ENCODE data around the gene CDK5. TPM values are rescaled to one million over a fixed set of nuclear protein-coding genes. Genes with fewer than 3 reads are reported as not detected.

CDK5 gene
- total RNA-seq, 1 donor from 2014 or later = 47.9 TPM

DNA sequence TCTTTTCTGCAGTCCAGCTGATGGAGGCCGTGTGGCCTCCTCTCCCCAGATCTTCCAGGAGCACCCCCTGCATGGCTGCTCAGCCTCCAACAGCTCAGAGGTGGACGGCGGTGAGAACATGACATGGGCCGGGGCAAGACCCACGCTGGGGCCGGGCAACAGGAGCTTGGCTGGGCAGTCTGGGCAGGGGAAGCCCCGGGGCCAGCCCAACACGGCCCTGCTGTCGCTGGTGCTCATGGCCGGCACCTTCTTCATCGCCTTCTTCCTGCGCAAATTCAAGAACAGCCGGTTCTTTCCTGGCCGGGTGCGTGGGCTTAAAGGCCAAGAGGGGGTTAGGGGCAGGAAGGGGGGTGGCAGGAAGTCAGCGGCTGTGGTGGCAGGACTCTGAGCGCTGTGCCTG is 16.3 kb upstream of the CDK5 start:
- H3K36me3 ChIP-seq (ENCODE audit: insufficient read depth, low read length) = peaks cover 26% of the 10 kb centered on the region
- H3K27ac ChIP-seq (ENCODE audit: low read depth, low read length) = no peak overlapping the region
- H3K9me3 ChIP-seq (ENCODE audit: insufficient read depth, low read depth, low read length) = no peaks in the 10 kb centered on the region
- no peak overlapping the region for H3K4me2 ChIP-seq (ENCODE audit: low read length)
- peaks cover 5% of the 10 kb centered on the region for H3K4me1 ChIP-seq (ENCODE audit: insufficient read depth, low read length)
- H3K4me3 ChIP-seq (ENCODE audit: insufficient read depth, low read depth, low read length) = no peak overlapping the region
- H3K27me3 ChIP-seq (ENCODE audit: insufficient read depth, low read length) = no peaks in the 10 kb centered on the region
- no peak overlapping the region for H2AFZ ChIP-seq (ENCODE audit: low read depth, low read length)
- H3K79me2 ChIP-seq (ENCODE audit: insufficient read depth, low read length) = peaks cover 19% of the 10 kb centered on the region
- FAIRE-seq = no peak
- Mint-ChIP-seq H3K9me3 (ENCODE audit: unreplicated experiment) (no peaks in the 10 kb centered on the region), H3K27ac (ENCODE audit: unreplicated experiment) (no peak overlapping the region), H3K4me1 (ENCODE audit: low read depth, unreplicated experiment) (peaks cover 7% of the 10 kb centered on the region), H3K4me3 (ENCODE audit: unreplicated experiment) (no peak overlapping the region), H3K36me3 (ENCODE audit: low read depth, unreplicated experiment) (peaks cover 14% of the 10 kb centered on the region), H3K27me3 (ENCODE audit: low read depth, unreplicated experiment) (no peaks in the 10 kb centered on the region)
- H4K20me1 ChIP-seq (ENCODE audit: insufficient read depth, low read length) = peaks cover 59% of the 10 kb centered on the region
- no peak overlapping the region for H3K9ac ChIP-seq (ENCODE audit: low read length)
- TF ChIP-seq CTCF (IDR thresholded peaks at IDR 0.05; ENCODE audit: insufficient read depth, low read depth, low read length) = no peak
- no peak for TF ChIP-seq EZH2 (IDR thresholded peaks at IDR 0.05; ENCODE audit: insufficient read depth, low read length)
- no peak for DNase-seq (ENCODE audit: low read depth)

GRCh38 chr7:151071032-151071866 is 13.6 kb upstream of the CDK5 start:
- no peaks in the 10 kb centered on the region for H3K4me1 ChIP-seq (ENCODE audit: insufficient read depth, low read length)
- no peak for DNase-seq (ENCODE audit: low read depth)

More at GRCh38 chr7:151071032-151071866, 13.6 kb upstream of the CDK5 start:
- Mint-ChIP-seq H3K4me1 (ENCODE audit: low read depth, unreplicated experiment) (peaks cover 7% of the 10 kb centered on the region), H3K27me3 (ENCODE audit: low read depth, unreplicated experiment) (no peaks in the 10 kb centered on the region), H3K9me3 (ENCODE audit: unreplicated experiment) (no peaks in the 10 kb centered on the region), H3K36me3 (ENCODE audit: low read depth, unreplicated experiment) (peaks cover 17% of the 10 kb centered on the region), H3K27ac (ENCODE audit: unreplicated experiment) (no peak overlapping the region), H3K4me3 (ENCODE audit: unreplicated experiment) (no peak overlapping the region)
- H3K36me3 ChIP-seq (ENCODE audit: insufficient read depth, low read length) = peaks cover 36% of the 10 kb centered on the region
- H3K79me2 ChIP-seq (ENCODE audit: insufficient read depth, low read length) = peaks cover 4% of the 10 kb centered on the region
- no peak overlapping the region for H2AFZ ChIP-seq (ENCODE audit: low read depth, low read length)
- H3K27ac ChIP-seq (ENCODE audit: low read depth, low read length) = no peak overlapping the region
- no peak overlapping the region for H3K4me3 ChIP-seq (ENCODE audit: insufficient read depth, low read depth, low read length)
- no peak overlapping the region for H3K9ac ChIP-seq (ENCODE audit: low read length)
- no peaks in the 10 kb centered on the region for H3K9me3 ChIP-seq (ENCODE audit: insufficient read depth, low read depth, low read length)
- no peak overlapping the region for H3K4me2 ChIP-seq (ENCODE audit: low read length)
- no peaks in the 10 kb centered on the region for H3K27me3 ChIP-seq (ENCODE audit: insufficient read depth, low read length)
- peaks cover 45% of the 10 kb centered on the region for H4K20me1 ChIP-seq (ENCODE audit: insufficient read depth, low read length)
- no peak for TF ChIP-seq EZH2 (IDR thresholded peaks at IDR 0.05; ENCODE audit: insufficient read depth, low read length)
- TF ChIP-seq CTCF (IDR thresholded peaks at IDR 0.05; ENCODE audit: insufficient read depth, low read depth, low read length) = no peak
- no peak for FAIRE-seq
